HG02870 (cell line): ENCODE data around the gene CCDC179.
A peak's percentile ranks its signal among the peaks of the same experiment; 100 is the strongest.

ENCODE experiments used
- ATAC-seq: cut with Tn5 transposase; IDR thresholded peaks from one replicate; pipeline ENCODE4 v1.9.1; 2021; ENCODE audit warnings: mild to moderate bottlenecking, moderate library complexity; ENCODE audit not compliant: unreplicated experiment

CCDC179 gene

DNA sequence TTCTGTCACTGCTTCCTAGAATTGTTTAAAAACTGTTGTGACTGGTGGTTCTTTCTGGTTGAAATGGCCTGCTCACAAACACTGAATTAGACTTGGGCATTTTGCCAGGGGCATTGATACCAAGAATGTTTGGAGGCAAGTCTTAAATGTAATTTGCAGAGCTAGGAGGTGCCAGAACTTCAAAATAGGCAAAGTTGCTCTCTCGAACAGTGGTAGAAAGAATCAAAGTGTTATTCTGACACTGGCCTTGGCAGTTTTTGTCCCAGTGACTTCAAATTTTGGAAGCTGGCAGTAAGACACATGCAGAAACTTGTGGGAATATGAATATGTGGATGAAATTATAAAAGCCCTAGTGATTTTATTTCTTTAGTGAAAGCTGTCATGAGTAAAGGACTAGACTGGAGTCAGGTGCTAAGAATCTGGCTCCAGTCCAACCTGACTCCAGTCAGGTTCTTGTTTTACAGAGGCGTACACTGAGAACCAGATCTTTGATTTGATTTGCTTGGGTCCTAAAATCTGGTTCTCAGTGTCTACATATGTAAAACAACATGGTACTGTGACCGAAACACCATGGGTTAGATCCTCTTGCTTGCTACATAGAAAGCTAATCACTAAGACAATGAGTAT lies 51.6 kb downstream of the CCDC179 start:
- peak; percentile 16 for ATAC-seq

- peak; percentile 97 for ATAC-seq
Measured at GRCh38 chr11:22807855-22808570, 52.3 kb downstream of the CCDC179 start.

GRCh38 chr11:22807391-22807790 lies 52.9 kb downstream of the CCDC179 start:
- ATAC-seq = no peak

- no peak for ATAC-seq
Measured at GRCh38 chr11:22802861-22803260, 57.4 kb downstream of the CCDC179 start.

- no peak for ATAC-seq
Measured at GRCh38 chr11:22800482-22800881, 59.8 kb downstream of the CCDC179 start.

- ATAC-seq = no peak
Measured at GRCh38 chr11:22798901-22799300, 61.4 kb downstream of the CCDC179 start.

- ATAC-seq = no peak
Measured at GRCh38 chr11:22797047-22797446, 63.2 kb downstream of the CCDC179 start.
